ENCODE measurements around the gene DHCR7.
"Not testable (repeated sequence)": the region's sequence is repeated elsewhere in the genome, so short reads cannot be mapped to it uniquely, and the experiment has no call there.

The DHCR7 gene

DNA sequence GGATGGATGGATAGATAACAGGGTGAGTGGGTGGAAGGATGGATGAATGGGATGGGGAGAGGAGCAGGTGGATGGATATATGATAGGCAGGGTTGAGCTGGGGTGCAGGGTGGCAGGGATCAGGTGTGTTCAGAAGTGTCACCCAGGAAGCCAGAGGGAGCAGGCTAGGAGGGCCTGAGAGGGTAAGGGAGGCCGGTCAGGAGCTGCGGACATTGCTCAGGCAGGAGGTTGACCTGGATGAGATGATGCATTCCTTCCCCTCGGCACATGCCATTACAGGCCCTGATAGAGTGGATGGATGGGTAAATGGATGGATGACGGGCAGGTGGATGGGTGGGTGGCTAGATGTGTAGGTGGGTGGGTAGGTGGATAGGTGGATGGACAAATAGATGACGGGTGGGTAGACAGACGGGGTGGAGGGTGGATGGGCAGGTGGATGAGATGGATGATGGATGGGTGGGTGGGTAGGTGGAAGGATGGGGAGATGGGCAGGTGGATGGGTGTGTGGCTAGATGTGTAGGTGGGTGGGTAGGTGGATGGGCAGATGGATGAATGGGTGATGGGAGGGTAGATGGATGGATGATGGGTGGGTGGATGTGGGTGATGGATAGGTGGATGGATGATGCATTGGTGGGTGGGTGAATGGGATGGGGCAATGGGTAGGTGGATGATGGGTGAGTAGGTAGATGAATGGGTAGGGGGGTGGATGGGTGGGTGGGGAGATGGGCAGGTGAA, 8.0 kb downstream of the DHCR7 start:
- no peak for DNase-seq (ENCODE audit: low read depth in 2 of 2)

DNA sequence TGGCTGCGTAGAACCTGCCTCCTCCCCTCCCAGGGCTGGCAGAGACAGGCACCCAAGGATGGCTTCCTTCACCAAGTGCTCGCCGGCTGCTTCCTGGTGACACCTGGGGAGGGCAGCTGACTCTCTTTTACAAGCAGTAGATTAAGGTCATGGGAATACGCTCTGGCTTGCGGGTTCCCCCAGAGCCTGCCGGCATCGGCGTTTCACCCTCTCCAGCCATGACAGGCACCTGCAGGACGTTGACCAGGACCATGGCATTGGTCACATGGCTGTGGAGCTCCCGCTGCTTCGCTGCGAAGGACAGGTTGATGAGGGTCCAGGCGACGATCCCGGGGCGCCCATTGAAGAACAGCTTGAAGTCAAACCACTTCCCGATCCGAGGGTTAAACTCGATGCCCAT, 9.5 kb downstream of the DHCR7 start:
- DNase-seq (ENCODE audit: low read depth in 2 of 2), result no peak

DNA sequence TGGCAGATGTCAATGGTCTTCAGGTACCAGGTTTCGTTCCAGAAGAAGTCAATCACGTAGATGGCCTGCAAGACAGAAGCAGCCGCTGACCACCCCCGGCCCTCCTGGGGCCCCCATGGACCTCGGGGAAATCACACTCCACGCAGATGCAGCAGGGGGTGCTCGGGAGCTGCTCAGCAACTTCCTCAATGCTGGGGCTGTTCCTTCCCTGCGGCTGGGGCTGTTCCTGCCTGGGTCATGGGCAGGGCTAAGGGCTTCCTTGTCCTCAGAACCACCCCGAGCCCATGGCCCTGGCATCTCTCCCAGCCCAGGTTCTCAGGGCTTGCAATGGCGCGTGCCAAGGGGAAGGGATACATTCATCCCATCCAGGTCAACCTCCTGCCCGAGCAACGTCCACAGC, 10.3 kb downstream of the DHCR7 start:
- no peak for DNase-seq (ENCODE audit: low read depth in 2 of 2)

DNA sequence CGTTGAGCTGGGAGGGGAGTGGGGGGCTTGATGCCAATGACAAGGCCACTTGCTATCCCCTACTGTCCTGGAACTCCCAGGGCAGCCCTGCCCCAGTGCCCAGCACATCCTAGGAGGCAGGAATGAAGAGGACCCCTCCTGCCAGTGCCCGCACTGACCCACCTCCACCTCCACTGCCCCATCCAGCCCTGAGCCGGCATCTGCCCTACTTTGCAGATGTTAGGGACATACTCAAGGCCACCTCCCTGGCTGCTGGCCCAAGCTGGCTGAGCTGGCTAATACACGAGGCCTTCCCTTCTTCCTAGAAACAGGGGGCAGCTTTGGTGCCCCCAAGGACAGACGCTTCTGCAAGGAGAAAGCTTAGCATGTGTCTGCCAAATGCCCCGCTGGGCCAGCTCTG, 10.8 kb downstream of the DHCR7 start:
- no peak for DNase-seq (ENCODE audit: low read depth in 2 of 2)

DNA sequence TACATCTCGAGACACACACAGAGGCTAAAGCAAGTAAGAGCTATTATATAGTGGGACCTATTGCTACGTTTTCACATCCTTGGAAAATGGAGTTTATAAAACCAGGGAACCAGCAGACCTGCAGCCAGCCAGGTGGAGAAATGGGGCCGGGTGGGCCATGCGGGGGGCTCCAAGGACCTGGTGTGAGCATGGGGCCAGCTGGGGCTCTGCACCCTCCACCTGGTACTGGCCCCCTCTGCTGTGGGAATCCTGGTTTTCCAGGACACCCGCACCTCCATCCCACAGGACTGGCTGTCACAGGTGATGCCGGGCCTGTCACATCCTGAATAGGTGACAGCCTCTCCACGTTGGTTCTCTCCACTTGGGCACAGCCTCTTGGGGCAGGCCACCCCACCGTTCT, 11.3 kb downstream of the DHCR7 start:
- no peak for DNase-seq (ENCODE audit: low read depth in 2 of 2)

DNA sequence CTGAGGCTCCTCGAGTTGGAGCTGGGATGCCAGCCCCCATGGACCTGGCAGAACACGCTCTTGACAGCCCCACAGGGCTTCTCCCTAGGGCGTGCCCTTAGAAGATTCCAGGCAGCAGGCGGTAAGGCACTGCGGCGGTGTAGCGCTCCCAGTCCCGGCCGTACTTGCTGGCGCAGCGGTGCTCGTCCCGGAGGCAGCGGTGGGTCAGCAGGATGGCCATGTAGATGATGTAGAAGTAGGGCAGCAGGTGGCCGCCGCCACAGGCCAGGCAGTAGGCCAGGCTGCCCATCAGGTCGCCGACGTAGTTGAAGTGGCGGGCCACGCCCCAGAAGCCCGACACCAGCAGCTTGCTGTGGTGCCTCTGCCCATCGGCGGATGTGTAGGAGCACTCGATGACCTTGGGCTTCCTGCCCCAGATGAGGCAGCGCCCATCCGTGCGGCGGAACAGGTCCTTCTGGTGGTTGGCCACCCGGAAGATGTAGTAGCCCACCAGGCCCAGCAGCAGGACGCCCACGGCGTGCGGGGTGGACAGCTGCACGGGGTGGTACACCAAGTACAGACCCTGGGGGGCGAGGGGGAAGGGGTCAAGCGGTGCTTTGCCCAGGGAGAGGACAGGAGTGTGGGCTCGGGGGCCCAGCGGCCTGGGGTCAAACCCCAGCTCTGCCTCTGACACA, 12.8 kb downstream of the DHCR7 start:
- DNase-seq (ENCODE audit: low read depth in 2 of 2), result no peak

DNA sequence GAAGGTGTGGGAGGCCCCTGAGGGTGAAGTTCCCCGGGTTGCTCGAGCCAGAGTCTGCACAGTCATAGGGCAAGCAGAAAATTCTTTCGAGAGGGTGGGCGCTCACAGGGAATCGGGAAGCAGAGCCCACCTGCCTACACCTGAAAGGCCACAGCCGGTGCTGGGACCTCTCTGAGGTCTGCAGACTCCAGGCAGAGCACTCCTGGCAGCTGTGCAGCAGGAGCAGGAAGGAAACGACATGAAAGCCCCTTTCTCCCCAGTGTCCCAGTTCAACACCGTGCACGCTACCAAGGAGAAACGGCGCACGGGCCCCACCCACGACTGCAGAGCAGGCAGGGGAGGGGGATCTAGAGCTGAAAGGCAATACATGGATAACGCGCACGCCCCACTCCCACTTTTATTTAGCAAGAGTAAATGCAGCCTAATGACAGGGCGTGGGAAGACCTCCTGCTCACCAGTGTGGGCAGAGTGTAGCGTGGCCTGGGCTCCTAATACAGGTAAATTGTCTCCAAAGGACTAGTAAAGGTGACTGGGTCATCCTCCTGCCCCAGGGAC, 13.5 kb downstream of the DHCR7 start:
- no peak for DNase-seq (ENCODE audit: low read depth in 2 of 2)

DNA sequence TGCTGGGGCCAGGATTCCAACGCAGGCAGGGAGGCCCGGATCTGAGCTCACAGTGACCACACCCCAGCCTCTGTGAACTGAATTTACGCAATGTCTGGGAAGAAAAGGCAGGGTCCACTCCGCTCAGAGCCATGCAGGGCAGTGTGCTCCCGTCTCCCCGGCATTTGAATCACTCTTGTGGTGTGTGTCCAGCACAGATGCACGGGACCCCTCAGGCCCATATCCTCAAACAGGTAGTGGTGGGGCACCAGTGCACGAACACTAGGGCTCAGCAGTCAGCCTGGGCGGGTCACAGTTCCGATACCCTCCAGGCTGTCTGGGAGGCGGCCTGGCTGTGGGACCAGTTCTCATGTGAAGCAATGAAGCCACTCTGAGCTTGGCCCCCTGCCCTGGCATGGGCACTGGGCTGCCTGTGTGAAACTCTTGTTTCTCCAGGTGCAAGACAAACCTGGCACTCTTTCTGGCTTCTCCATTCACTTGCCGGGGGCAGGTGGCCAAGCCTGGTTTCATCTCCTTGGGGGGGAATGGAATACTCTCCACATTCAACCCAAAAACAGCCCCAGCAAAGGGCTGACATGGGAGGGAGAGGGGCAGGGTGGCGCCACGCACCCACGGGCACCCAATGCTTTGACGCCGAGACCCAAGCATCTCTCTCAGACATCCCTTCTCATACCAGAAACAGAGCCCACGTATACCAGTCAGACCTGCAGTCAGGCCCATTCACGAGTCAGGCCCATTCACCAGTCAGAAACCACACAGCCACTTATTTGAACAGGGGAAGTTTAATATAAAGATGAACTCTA, 14.3 kb downstream of the DHCR7 start:
- DNase-seq (ENCODE audit: low read depth in 2 of 2), result no peak

DNA sequence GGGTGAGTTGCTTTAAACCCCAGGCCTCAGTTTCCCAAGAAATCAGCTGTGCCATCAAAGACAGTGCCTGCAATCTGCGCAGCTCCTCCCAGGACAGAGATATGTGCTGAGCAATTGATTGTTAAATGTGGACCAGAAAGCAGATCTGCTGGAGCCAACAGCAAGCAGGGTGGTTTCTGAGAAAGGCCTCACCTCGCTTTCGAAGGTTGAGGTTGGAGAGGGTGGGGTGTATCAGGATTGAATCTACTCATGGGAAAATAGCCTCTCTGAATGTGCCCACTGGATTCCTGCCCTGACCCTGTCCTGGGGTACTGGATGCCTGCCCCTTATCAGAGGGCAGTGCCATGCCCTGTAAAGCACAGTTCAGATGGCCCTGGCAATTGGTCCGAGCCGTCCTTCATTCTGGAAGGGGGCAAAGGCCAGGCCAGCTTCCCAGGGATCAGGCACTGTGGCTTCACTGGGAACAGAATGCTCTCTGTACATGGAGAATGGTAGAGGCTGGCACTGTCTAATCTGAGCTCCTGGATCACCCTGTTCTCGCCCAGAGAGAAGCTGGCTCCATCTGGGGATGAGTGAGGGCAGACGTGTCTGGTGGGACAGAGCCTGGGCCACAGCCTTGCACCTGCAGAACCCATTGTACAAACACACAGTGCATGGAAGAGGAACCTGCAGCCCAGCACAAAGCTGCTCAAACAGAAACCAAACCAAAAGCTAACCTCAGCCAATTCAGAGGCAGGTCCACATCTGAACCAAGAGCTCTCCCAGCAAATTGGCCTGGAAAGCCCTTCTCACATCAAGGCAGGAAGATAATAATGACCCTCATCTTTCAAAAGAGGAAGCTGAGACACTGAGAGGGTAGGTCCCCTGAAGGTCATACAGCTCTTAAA, 15.2 kb downstream of the DHCR7 start:
- no peak for DNase-seq (ENCODE audit: low read depth in 2 of 2)

DNA sequence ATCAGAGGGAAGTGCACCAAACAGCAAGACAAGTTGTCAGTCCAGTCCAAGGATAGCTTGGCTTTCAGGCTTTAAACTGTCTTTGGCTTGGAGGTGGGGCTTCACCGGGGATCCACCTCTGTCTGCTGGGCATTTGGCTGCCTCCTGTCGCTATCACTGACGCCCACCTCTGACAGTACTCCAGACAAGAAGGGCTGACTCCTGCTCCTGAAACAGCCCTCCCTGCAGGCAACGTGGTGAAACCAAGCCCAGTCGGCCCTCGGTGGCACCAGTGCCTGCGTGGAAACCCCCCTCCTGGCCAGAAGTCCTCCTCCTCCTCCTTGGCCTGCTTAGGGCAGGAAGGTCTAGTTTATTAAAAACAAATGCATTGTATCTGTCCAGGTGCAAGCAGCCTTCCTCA, 16.9 kb downstream of the DHCR7 start:
- no peak for DNase-seq (ENCODE audit: low read depth in 2 of 2)

DNA sequence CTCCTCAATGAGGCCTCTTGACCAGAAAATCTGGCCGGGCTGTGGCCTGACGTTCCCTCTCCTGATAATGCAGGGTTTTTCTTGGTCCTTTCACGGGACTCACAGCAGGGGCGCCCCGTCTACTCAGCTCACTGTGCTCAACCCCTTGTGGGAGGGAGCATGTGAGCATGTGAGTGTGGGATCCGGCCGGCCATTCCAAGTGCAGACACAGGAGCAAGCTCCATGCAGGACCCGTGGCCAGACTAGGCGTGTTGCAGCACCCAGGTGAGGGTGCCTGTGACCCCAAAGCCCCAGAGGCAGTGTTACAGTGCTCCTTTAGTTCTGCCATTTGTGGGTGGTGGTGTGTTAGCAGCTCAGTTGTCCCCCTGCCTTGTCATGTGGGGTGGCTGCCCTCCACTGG, 18.0 kb downstream of the DHCR7 start:
- no peak for DNase-seq (ENCODE audit: low read depth in 2 of 2)

DNA sequence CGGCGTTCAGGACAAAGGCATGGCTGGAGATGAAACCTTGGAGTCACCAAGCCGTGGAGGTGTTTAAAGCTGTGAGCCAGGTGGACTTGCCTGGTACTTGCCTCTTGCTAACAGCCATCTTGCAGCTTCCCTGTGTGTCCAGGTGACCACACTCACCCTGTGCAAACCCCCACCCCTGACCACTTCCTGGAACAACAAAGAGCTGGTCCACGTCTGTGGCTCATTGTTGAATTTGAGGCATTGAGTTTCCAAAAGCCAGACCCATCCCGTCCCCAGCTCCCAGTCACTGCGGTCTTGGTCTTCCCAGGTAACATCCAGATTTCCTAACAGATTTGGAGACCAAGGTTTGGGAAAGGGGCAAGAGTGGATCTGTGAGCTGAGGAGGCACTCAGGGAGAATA, 18.5 kb downstream of the DHCR7 start:
- no peak for DNase-seq (ENCODE audit: low read depth in 2 of 2)

DNA sequence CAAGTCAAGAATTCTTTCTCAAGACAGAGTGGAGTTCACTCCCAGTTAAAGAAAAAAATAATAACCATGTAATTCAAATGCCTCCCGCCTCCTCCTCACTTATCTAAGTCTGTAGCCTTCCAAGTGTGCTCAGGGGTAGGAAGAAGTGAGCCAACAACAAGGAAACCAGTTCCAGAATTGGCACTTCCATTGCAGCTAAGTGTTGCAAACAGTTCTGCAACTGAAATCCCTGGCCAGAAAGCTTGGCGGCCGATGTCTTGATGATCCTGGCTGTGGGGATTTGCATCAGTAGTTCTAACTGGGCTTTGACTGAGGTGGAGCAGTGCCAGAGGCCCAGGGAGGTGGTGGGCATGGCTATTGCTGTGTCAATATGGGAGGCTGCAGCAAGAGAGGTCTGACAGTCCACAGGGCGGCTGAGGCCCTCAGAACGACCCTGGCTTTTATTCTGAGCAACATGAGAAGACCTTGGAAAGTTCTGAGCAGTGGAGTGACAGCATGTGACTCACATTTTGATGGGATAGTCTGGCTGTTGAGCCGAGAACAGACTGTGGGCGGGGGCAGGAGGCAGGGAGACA, 19.2 kb downstream of the DHCR7 start:
- DNase-seq (ENCODE audit: low read depth in 2 of 2), result no peak

DNA sequence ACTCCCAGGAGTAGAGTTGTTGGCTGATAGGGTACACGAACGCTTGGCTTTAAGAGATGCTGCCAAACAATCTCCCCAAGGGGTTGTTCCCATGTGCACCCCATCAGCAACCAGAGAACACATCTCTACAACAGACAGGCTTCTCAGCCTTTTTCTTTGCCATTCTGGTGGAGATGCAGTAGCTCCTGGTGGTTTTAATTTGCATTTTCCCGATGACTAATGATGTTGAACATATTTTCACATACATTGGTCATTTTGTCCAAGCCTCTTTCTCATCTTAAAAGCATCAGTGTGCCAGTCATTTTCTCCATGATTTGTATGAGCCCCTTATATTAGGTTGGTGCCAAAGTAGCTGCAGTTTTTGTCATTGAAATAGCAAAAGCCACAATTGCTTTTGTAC, 21.8 kb downstream of the DHCR7 start:
- DNase-seq (ENCODE audit: low read depth in 2 of 2), result no peak

DNA sequence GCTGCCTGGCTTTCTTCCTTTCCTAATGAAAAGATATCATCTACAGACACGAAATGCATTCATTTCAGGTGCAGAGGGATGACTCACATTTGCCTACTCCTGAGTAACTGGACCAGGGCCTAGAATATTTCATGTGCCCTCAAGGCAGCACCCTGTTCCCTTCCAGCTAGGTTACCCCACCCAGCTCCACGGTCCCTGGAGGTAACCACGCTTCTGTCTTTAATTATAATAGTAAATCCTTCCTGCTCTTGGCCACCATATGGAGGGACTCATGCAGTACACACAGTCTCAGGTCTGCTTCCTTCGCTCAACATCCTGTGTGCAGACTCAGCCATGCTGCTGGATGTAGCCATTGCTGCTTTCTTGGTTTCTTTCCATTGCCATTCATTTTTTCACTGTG, 22.3 kb downstream of the DHCR7 start:
- DNase-seq (ENCODE audit: low read depth in 2 of 2), result no peak

DNA sequence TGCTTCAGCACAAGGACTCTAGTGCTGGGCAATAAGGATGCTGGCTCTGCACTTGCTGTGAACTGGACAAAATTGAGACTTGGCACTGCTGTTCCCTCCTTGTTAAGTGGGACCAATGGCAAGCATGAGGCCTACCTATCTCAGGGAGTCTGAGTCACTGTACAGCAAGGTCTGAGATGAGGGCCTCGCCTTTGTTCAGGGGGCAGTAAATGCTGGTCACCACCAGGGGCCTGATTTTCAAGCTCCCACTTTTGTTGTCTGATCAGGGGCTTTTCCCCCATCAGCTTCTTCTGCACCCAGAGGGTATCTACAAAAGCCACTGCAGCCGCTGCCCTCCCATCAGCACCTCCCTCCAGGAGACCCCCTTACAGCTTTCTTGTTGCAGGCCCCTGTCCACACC, 22.8 kb downstream of the DHCR7 start:
- DNase-seq (ENCODE audit: low read depth in 2 of 2), result no peak

DNA sequence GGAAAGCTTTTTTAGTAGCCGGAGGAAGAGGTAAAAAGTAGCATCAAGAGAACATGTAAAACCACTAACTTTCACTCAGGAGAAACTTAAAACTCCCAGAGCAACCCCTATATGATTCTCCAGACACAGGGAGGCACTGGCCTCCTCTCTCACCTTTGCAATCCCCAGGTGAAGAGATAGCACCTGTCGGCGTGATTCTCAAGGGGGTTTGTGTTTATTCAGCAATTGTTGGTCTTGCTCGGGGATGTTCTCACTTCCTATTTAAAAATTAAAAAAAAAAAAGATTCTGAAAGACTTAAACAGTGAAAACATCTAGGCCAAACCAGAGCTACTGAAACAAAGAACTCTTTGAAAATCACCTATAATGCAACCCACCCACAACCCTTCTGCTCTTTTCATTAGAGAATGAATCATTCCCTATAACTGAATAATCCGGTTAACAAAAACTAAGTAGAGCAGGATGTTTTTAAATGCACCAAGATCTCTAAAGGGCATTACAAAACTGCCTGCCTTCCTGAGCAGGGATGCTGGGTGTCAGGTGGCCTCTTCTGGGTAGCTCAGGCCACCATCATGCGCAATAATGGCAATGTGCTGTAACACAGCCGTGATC, 24.9 kb downstream of the DHCR7 start:
- DNase-seq (ENCODE audit: low read depth in 2 of 2), result no peak

DNA sequence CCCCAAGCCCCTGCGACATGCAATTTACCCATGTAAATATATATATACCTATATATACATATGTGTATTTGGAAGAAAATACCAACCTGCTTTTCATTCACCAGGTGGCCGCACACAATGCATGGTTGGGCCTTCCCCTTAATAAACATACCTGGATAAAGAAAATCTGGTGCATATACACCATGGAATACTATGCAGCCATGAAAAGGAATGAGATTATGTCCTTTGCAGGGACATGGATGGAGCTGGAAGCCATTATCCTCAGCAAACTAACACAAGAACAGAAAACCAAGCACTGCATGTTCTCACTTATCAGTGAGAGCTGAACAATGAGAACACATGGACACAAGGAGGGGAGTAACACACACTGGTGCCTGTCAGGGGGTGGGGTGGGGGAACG, 25.9 kb downstream of the DHCR7 start:
- not testable (repeated sequence) for DNase-seq (ENCODE audit: low read depth in 2 of 2)

DNA sequence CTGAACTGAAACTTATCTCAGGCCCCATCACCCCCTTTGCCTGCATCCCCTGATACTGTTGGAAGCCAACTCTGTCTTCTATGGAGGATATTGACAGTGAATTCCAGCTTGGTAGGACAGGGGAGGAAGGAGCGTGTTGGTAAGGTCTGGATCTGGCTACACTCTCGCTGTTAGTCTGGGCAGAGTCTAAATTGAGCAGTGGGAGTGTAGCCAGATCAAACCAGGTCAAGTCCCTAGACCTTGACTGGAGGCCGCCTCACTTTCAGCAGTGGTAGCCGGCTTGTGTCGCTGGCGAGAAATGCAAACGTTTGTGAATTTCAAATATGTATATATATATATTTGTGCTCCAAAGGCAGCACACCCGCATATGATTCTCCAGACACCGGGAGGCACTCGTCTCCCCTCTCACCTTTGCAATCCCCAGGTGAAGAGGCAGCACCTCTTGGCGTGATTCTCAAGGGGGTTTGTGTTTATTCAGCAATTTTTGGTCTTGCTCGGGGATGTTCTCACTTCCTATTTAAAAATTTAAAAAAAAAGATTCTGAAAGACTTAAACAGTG, 26.7 kb downstream of the DHCR7 start:
- no peak for DNase-seq (ENCODE audit: low read depth in 2 of 2)

DNA sequence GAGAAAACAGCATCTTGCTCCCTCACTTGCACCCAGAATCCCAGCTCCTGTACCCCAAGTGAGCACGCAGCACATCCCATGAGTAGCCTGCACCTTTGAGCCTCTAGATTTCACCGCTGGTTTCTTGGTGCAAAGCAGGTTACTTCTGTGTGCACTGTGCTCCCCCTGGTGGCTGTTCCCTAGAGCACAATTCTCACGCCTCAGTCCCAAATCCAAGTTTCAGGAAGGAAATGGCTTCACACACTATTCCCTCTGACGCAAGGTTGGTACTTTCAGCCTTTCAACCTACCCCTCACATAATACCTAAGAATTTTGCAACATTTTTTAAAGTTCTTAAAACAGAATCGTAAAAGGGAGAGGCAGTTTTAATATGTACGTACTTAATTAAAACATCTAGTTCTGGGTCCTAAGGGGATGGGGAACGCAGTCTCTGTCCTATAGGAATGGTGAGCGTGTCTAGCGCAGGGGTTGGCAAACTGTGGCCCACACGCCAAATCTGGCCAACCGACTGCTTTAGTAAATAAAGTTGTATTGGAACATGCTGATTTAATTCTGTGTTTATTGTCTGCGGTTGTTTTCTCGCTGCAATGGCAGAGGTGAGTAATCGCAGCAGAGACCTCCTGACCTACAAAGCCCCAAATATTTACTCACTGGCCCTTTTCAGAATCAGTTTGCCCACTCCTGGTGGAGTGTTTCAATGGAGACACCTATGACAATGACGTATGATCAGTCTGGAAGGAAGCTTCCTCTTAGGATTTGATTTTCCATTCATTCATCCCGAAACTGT, 27.5 kb downstream of the DHCR7 start:
- DNase-seq (ENCODE audit: low read depth in 2 of 2), result no peak
